SJCRH30 (cell line): ENCODE results near the gene TRPM2. TPM values are rescaled to one million over a fixed set of nuclear protein-coding genes. Genes with fewer than 3 reads are reported as not detected.
"Not testable (repeated sequence)": the region's sequence is repeated elsewhere in the genome, so short reads cannot be mapped to it uniquely, and the experiment has no call there.

Experiments used
- DNase-seq, 2 experiments: peaks; one replicate each; pipeline ENCODE4 v3.0.0-alpha.2; 2015 to 2020
- H3K27ac ChIP-seq: fragments of 250-450 bp; sonication (Bioruptor Pico); 2 replicates; pipeline ENCODE4 v1.5.1; 2020; ENCODE audit warnings: mild to moderate bottlenecking, moderate library complexity
- H3K27me3 ChIP-seq: fragments of 250-450 bp; sonication (Bioruptor Pico); 2 replicates; pipeline ENCODE4 v1.5.1; 2020; ENCODE audit warnings: mild to moderate bottlenecking, moderate library complexity
- H3K36me3 ChIP-seq: fragments of 250-450 bp; sonication (Bioruptor Pico); 2 replicates; pipeline ENCODE4 v1.5.1; 2020; ENCODE audit warnings: mild to moderate bottlenecking, moderate library complexity
- H3K4me1 ChIP-seq: fragments of 250-450 bp; sonication (Bioruptor Pico); 2 replicates; pipeline ENCODE4 v1.5.1; 2020; ENCODE audit warnings: mild to moderate bottlenecking, moderate library complexity
- H3K4me3 ChIP-seq: fragments of 250-450 bp; sonication (Bioruptor Pico); 2 replicates; pipeline ENCODE4 v1.5.1; 2020; ENCODE audit warnings: mild to moderate bottlenecking, moderate library complexity
- H3K9me3 ChIP-seq: fragments of 250-450 bp; sonication (Bioruptor Pico); replicated peaks from 2 replicates; pipeline ENCODE4 v1.5.1; 2020; ENCODE audit warnings: mild to moderate bottlenecking, moderate library complexity
- total RNA-seq: library from RNA; depleted of rRNA; stranded (reverse); fragments of >200 nt; shearing (Covaris generic); gene quantifications from 2 replicates; pipeline ENCODE4 v1.2.3, GENCODE V29; 2014

The TRPM2 gene
- total RNA-seq, 1 experiment from 2014 or later: 0.87 TPM

DNA sequence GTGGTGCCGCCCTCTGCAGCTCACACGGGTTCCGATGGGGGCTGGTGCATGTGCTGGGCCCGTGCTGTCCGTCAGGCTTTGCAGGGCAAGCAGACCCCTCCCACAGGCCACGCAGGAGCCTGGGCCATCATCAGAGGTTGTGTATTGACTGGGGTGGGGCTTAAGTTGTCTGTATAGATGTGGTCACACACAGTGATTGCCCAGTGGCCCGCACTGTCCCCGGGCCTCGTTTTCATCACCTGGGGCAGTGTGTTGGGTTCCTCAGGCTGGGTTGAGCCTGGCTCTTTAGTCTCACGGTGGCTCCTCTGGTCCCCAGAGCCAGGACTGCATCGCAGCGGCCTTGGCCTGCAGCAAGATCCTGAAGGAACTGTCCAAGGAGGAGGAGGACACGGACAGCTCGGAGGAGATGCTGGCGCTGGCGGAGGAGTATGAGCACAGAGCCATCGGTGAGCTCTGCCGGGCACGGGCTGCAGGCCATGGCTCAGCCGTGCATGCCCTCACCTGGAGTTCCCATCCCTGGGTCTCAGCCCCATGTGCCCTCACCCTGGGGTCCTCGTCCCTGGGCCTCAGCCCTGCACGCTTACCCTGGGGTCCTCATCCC lies 44.1 kb downstream of the TRPM2 start:
- H3K4me1 ChIP-seq: no peaks in the 10 kb centered on the region
- no peak overlapping the region for H3K27ac ChIP-seq
- H3K27me3 ChIP-seq: no peaks in the 10 kb centered on the region
- H3K4me3 ChIP-seq: no peak overlapping the region
- H3K36me3 ChIP-seq: no peaks in the 10 kb centered on the region
- no peak for DNase-seq
- H3K9me3 ChIP-seq: no peaks in the 10 kb centered on the region

DNA sequence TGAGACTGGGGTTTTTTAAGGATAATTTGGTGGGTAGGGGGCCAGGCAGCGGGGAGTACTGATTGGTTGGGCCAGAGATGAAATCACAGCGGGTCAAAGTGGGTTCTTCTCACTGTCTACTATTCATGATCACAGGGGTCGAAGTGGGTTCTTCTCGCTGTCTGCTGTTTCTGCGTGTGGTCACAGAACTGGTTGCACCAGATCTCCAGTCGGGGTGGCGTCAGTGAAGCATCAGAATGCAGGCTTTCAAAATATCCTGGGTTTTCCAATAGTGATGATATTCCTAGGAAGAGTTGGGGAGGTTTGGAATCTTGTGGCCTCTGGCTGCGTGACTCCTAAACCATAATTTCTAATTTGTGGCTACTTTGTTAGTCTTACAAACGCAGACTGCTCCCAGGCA lies 45.1 kb downstream of the TRPM2 start:
- DNase-seq: no peak
- Histone ChIP-seq H3K9me3 (no peaks in the 10 kb centered on the region), H3K27ac (no peak overlapping the region), H3K4me3 (no peak overlapping the region), H3K27me3 (no peaks in the 10 kb centered on the region), H3K36me3 (no peaks in the 10 kb centered on the region), H3K4me1 (no peaks in the 10 kb centered on the region)

DNA sequence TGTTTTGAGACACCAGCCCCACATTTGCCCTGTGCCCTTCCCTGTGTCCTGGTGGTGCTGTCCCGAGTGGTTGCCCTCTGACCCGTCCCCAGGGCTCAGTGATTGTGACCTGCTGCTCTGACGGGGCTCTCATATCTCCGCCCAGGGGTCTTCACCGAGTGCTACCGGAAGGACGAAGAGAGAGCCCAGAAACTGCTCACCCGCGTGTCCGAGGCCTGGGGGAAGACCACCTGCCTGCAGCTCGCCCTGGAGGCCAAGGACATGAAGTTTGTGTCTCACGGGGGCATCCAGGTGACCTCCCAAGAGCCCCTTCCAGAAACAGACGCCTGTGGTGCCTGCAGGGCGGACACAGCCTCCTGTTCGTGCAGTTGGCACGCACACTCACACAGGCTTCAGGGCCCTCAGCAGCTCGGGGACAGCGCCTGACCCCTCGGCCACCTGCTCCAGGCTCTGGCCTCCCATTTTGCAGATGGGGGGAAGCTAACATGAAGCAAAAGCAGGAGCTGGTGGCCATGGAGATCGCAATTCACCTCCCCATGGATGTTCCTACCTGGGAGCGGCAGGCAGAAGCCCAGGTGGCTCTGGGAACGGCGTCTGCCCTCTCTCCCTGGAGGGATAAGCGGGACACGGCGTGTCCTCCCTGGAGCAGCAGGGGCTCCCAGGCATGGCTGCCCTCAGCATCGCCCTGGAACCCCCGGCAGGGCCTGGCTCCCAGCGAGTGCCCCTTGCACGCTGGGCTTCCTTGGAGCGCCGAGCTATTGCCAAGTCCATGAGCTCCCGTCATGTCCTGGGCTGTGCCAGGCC lies 45.9 kb downstream of the TRPM2 start:
- no peaks in the 10 kb centered on the region for H3K9me3 ChIP-seq
- DNase-seq: no peak
- H3K27me3 ChIP-seq: no peaks in the 10 kb centered on the region
- H3K27ac ChIP-seq: no peak overlapping the region
- H3K4me1 ChIP-seq: no peaks in the 10 kb centered on the region
- no peak overlapping the region for H3K4me3 ChIP-seq
- H3K36me3 ChIP-seq: no peaks in the 10 kb centered on the region

DNA sequence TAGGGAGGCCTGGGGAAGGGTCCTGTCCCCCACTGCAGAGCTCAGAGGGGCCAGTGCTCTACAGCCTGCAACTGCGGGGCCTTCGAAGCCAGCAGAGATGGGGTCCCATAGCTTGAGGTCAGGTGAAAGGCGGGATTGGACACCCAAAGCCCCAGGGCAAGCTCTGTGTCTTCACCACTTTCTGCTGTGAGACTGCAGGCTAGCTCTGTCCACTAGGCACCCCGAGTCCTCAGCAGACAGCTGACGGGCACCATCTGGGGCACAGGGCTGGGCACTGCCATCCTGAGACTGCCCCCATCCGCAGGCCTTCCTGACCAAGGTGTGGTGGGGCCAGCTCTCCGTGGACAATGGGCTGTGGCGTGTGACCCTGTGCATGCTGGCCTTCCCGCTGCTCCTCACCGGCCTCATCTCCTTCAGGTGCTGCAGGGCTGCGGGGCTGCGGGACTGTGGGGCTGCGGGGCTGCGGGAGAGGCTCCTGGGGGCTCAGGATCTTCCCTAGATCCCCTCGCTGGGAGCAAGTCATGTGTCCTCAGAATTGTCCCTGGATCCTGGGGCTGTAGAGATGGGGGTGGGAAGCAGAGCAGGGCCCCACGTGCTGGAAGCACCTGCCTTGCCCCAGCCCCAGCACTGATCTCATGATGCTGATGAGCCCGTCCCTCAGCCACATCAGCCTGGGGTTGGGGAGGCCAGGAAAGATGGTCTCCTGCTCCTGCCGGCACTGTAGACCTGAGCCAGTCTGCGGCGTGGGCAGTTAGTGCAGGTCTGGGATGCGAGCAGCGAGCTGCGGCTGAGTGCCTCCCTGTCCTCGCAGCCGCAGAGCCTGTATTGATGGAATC lies 46.8 kb downstream of the TRPM2 start:
- Histone ChIP-seq H3K27ac (no peak overlapping the region), H3K9me3 (no peaks in the 10 kb centered on the region), H3K27me3 (no peaks in the 10 kb centered on the region), H3K4me3 (no peak overlapping the region), H3K4me1 (no peaks in the 10 kb centered on the region), H3K36me3 (no peaks in the 10 kb centered on the region)
- DNase-seq: no peak

DNA sequence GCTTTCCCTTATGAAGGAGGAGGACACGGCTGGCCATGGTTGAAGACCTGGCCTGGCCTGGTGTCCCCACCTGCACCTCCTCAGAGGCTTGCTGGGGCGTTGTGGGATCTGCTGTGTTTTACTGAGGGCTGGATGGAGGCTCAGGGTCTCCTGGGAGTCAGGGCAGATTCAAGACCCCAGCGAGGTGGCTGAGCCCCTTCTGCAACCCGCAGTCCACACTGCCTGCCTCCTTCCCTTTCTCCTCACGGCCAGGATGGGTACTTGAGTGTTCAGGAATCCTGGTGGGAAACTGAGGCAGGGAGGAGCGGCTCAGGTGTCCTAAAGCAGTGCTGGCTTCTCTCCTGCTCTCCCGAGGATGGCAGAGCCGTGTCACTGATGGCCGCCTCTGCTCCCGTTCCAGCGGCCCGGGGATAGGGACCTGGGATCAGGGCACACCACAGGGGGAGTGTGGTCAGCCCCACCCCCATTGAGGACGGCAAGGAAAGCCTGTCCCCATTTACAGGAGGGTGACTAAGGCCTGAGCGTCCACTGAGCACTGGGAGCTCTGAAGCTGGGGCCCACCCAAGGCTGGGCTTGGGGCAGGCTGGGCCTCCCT lies 47.5 kb downstream of the TRPM2 start:
- H3K27me3 ChIP-seq: no peaks in the 10 kb centered on the region
- no peaks in the 10 kb centered on the region for H3K36me3 ChIP-seq
- no peak overlapping the region for H3K27ac ChIP-seq
- no peak overlapping the region for H3K4me3 ChIP-seq
- H3K9me3 ChIP-seq: no peaks in the 10 kb centered on the region
- no peaks in the 10 kb centered on the region for H3K4me1 ChIP-seq
- DNase-seq: no peak

DNA sequence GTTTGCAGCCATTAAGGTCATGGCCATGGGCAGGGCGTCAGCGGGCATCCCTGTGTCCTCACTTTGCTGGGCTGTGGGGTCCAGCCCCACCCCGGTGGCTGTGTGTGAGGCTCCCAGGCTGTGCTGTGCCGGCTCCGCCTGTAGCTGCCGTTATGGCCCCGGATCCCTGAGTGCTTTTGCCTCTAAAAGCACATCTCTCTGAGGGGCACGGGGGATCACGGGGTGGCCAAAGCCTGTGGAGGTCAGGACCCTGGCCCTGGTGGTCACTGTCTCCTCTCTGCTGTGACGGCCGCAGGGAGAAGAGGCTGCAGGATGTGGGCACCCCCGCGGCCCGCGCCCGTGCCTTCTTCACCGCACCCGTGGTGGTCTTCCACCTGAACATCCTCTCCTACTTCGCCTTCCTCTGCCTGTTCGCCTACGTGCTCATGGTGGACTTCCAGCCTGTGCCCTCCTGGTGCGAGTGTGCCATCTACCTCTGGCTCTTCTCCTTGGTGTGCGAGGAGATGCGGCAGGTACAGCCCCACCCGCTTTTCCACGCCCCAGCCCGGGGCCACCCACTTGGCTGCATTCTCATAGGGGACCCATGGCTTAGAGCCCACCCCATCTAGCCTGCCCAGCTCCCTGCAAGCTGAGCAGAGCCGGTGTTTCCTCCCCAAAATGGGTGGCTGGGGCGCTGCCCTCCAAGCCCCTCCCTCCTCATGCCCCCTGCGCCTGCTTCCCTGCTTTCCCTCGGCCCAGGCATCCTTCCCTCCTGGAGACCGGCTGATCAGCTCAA lies 48.2 kb downstream of the TRPM2 start:
- no peak for DNase-seq

DNA sequence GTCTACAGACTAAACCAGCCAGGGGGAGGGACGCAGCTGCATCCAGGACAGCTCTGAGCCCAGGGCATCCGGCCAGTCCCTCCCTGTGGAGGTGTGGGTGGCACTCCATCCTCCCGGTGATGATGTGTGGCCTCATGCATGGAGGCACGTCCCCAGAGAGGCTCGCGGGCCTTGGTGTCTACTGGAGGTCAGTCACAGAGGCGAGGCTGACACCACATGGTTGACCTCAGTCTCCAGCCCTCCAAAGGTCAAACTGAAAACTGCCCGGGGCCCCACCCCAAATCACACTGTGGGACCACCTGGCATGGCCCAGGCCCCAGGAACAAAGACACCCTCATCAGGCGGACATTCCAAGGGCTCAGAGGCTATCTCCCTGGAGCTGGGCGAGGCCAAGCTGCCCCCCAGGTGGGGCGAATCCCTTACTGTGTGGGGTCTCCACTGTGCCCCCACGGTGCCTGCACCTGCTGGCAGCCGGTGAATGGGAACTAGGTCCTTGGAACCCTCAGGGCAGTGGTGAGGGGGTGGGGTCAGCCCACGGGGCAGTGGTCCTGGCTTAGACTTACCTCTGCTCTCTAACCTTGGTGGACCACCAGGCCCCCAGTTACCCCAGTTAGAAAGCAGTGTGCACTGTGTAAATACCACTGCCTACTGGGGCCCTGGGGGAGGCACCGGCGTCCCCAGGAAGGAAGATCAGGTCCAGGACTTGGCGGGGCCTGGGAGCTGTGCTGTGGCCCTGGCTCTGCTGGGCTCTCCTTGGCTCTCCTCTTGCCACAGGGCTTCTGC lies 49.1 kb downstream of the TRPM2 start:
- H3K9me3 ChIP-seq: no peaks in the 10 kb centered on the region
- H3K27me3 ChIP-seq: no peaks in the 10 kb centered on the region
- H3K4me3 ChIP-seq: no peak overlapping the region
- no peak overlapping the region for H3K27ac ChIP-seq
- no peak for DNase-seq
- H3K36me3 ChIP-seq: no peaks in the 10 kb centered on the region
- H3K4me1 ChIP-seq: no peaks in the 10 kb centered on the region

More for the DNA sequence above, 48.2 kb downstream of the TRPM2 start:
- H3K4me1 ChIP-seq: no peaks in the 10 kb centered on the region
- no peaks in the 10 kb centered on the region for H3K9me3 ChIP-seq
- H3K27me3 ChIP-seq: no peaks in the 10 kb centered on the region
- H3K27ac ChIP-seq: no peak overlapping the region
- no peak overlapping the region for H3K4me3 ChIP-seq
- H3K36me3 ChIP-seq: no peaks in the 10 kb centered on the region

DNA sequence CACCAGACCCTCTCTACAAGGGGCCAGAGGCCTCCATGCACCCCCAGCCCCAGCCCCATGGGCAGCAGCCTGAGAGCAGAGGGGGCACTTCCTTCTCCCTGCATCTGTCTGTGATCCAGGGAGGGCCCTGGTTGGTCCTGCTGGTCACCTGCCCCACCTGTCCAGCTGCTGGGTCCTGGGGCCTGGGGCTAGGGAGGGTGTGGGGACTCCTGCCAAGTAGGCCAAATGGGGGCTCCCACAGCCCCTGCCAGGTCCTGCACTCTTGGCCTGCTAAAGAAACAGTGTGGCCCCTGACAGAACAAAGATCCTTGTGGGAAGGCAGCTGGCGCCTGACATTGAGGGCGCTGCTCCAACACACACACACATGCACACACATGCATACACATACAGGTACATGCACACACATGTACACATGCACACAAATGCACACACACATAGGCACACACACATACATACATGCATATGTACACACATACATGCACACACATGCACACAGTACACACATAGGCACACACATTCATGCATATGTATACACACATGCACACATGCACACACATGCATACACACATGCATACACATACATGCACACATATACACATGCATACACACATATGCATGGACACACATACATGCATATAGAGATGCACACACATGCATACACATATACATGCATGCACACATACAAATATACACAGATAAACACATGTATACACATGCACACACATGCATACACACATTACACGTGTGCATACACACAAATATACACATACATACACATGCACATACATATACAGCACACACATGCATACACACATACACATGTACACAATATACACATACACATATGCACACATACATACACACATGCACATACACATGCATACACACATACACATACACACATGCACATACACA lies 49.9 kb downstream of the TRPM2 start:
- H3K27ac ChIP-seq: no peak overlapping the region
- DNase-seq: no peak
- no peaks in the 10 kb centered on the region for H3K9me3 ChIP-seq
- no peaks in the 10 kb centered on the region for H3K27me3 ChIP-seq
- peaks cover 2% of the 10 kb centered on the region; the same call in 1 of the 2 replicates for H3K4me1 ChIP-seq
- no peaks in the 10 kb centered on the region for H3K36me3 ChIP-seq
- no peak overlapping the region for H3K4me3 ChIP-seq

DNA sequence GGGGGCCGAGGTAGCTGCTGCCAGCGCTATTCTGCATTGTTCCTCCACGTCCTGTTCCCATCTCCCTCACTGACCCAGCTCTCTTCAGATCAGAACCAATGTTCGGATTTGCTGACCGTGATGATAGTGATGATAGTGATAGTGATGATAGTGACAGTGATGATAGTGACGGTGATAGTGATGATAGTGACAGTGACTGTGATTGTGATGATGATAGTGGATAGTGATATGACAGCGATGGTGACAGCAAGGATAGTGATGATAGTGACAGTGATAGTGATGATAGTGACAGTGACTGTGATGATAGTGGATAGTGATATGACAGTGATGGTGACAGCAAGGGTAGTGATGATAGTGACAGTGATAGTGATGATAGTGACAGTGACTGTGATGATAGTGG lies 51.1 kb downstream of the TRPM2 start:
- not testable (repeated sequence) for H3K36me3 ChIP-seq, H3K4me1 ChIP-seq, H3K9me3 ChIP-seq, DNase-seq, H3K27me3 ChIP-seq, H3K27ac ChIP-seq, H3K4me3 ChIP-seq

DNA sequence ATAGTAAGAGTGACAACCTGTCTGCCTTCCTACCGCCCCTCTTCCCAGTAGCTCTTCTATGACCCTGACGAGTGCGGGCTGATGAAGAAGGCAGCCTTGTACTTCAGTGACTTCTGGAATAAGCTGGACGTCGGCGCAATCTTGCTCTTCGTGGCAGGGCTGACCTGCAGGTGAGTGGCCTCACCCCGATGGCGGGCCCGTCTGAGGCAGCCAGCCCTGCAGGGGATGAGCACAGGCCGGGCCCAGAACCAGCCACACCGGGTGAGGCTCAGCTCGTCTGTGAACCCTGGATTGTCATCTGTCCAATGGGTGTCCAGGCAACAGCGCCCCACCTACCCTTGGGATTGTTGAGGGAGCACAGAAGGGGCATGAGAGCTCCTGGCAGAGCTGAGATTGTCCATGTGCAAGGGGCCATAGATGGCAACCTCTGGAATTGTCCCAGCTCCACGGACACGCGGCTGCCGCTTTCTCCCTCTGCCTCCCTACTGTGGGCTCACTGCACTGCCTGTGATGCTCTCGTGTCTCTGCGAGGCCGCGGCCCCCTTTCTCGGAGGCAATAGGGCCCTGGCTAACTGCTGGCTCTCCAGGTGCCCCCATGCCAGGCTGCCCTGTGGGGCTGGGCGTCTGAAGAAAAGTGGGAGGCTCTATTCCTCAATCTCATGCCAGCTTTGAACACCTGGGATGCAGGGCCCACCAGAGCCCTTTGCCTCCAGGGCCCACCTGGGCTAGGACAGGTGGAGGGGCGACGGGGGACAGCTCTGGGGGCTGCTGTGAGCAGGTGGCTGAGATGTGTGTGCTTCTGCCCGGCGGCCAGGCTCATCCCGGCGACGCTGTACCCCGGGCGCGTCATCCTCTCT lies 51.9 kb downstream of the TRPM2 start:
- no peak overlapping the region; the same call in 1 of the 2 replicates for H3K27ac ChIP-seq
- DNase-seq: no peak

DNA sequence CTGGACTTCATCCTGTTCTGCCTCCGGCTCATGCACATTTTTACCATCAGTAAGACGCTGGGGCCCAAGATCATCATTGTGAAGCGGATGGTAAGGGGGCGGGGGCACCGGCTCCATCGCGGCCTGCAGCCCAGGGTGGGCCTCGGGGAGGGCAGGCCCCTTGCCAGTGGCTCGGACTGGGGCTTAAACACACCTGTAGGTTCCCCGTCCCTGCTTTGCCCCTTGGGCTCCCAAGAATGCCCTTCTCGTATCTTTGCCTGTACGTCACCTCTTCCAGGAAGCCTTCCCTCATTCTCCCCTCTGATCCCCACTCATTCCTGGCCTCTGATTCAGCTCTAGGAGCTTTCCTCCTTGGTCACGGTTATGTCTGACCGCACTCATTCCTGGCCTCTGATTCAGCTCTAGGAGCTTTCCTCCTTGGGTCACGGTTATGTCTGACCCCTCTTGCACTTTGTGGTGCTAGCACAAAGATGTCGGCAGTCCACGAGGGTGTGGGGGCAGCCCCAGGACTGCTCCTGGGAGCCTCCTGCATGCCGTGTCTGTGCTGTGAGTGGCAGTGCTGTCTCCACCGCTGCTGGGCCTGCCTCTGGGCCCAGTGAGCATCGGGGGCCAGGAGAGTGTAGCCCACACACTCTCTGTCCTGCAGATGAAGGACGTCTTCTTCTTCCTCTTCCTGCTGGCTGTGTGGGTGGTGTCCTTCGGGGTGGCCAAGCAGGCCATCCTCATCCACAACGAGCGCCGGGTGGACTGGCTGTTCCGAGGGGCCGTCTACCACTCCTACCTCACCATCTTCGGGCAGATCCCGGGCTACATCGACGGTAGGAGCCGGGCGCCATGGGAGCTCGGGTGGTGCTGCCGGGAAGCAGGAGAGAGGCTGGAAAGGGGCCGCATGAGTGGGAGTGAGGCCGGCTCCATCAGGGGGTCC lies 52.8 kb downstream of the TRPM2 start:
- H3K27ac ChIP-seq: peak overlapping the region; percentile 63
- DNase-seq: peak; percentile 22 to 30
- 0 out of 2 replicates have a peak, but pooled peaks cover under 1% of the 10 kb centered on the region for H3K9me3 ChIP-seq

More for the DNA sequence above, 51.9 kb downstream of the TRPM2 start:
- H3K4me1 ChIP-seq: peaks cover 2% of the 10 kb centered on the region; the same call in 1 of the 2 replicates
- no peak overlapping the region for H3K4me3 ChIP-seq
- no peaks in the 10 kb centered on the region for H3K27me3 ChIP-seq
- no peaks in the 10 kb centered on the region for H3K36me3 ChIP-seq
- no peaks in the 10 kb centered on the region for H3K9me3 ChIP-seq

More for the DNA sequence above, 52.8 kb downstream of the TRPM2 start:
- Histone ChIP-seq H3K4me3 (no peak overlapping the region), H3K27me3 (no peaks in the 10 kb centered on the region), H3K36me3 (no peaks in the 10 kb centered on the region), H3K4me1 (peaks cover 2% of the 10 kb centered on the region; the same call in 1 of the 2 replicates)
